Keratinocyte (primary cell): Measurements from ENCODE around the gene SPPL2B. TPM values are rescaled to one million over a fixed set of nuclear protein-coding genes. Genes with fewer than 3 reads are reported as not detected.

Experiments
- DNase-seq: peaks from one replicate; pipeline ENCODE4 v3.0.0-alpha.2; 2011; ENCODE audit warnings: low read depth, missing footprints, low spot score
- FAIRE-seq: peaks from 2 replicates; lab custom pipeline; 2011; peaks lifted over from hg19 to GRCh38; lab: Jason Lieb, UNC
- H2AFZ ChIP-seq: 2 replicates; pipeline ENCODE4 v1.6.0; 2012; ENCODE audit warnings: low read length, control low read depth, inconsistent platforms; ENCODE audit not compliant: control insufficient read depth
- H3K27ac ChIP-seq: 2 replicates; pipeline ENCODE4 v1.5.1; 2011; ENCODE audit warnings: low read length; ENCODE audit not compliant: control insufficient read depth, insufficient read depth
- H3K27me3 ChIP-seq: 3 replicates; pipeline ENCODE4 v1.6.0; 2011; ENCODE audit warnings: low read length; ENCODE audit not compliant: control insufficient read depth, insufficient read depth; ENCODE audit errors: extremely low read depth
- H3K36me3 ChIP-seq, 2 experiments: 2 replicates in 1 of 2; 3 replicates in 1 of 2; pipeline ENCODE4 v1.5.1; 2011; ENCODE audit warnings: low read length in 2 of 2, mild to moderate bottlenecking in 1 of 2; ENCODE audit not compliant: control insufficient read depth in 2 of 2, insufficient read depth in 2 of 2; ENCODE audit errors: extremely low read depth in 1 of 2
- H3K4me1 ChIP-seq: 3 replicates; pipeline ENCODE4 v1.5.1; 2011; ENCODE audit warnings: low read length; ENCODE audit not compliant: control insufficient read depth, insufficient read depth; ENCODE audit errors: extremely low read depth
- H3K4me2 ChIP-seq: 3 replicates; pipeline ENCODE4 v1.6.0; 2011; ENCODE audit warnings: low read depth, low read length; ENCODE audit not compliant: control insufficient read depth, insufficient read depth; ENCODE audit errors: extremely low read depth
- H3K4me3 ChIP-seq, 3 experiments: fragments of 200-600 bp in 1 of 3; sonication (generic) in 1 of 3; 2 replicates in 2 of 3; 3 replicates in 1 of 3; pipeline ENCODE4 v1.5.1; 2011 to 2016; ENCODE audit warnings: low read length in 3 of 3, mild to moderate bottlenecking in 3 of 3, control low read depth in 2 of 3, inconsistent platforms in 1 of 3, low read depth in 1 of 3, mixed read lengths in 1 of 3, mixed run types in 1 of 3, moderate library complexity in 1 of 3; ENCODE audit not compliant: control insufficient read depth in 2 of 3, insufficient read depth in 2 of 3; ENCODE audit errors: extremely low read depth in 1 of 3
- H3K79me2 ChIP-seq: 2 replicates; pipeline ENCODE4 v1.6.0; 2012; ENCODE audit warnings: low read length; ENCODE audit not compliant: control insufficient read depth, insufficient read depth
- H3K9ac ChIP-seq: 3 replicates; pipeline ENCODE4 v1.6.0; 2011; ENCODE audit warnings: low read length; ENCODE audit not compliant: control insufficient read depth, insufficient read depth; ENCODE audit errors: extremely low read depth
- H3K9me1 ChIP-seq: 3 replicates; pipeline ENCODE4 v1.6.0; 2011; ENCODE audit warnings: low read length; ENCODE audit not compliant: control insufficient read depth, insufficient read depth; ENCODE audit errors: extremely low read depth
- H3K9me3 ChIP-seq: 2 replicates; pipeline ENCODE4 v1.5.1; 2012; ENCODE audit warnings: low read depth, low read length; ENCODE audit not compliant: control insufficient read depth
- H4K20me1 ChIP-seq: 3 replicates; pipeline ENCODE4 v1.6.0; 2011; ENCODE audit warnings: low read length; ENCODE audit not compliant: control insufficient read depth, insufficient read depth; ENCODE audit errors: extremely low read depth
- EZH2 ChIP-seq: IDR thresholded peaks from one replicate; pipeline ENCODE4 v1.6.1; 2012; ENCODE audit warnings: inconsistent platforms, mild to moderate bottlenecking, low read length, moderate library complexity
- dilution Hi-C: fragments of 300-500 bp; cut with MboI; formaldehyde crosslinking; loops from one replicate; pipeline ENCODE4 v1.7.0; 2020; ENCODE audit warnings: low sequenced_read_pairs; ENCODE audit not compliant: extremely low pct_ligation_motif_present
- polyA plus RNA-seq, 5 experiments: library from polyadenylated mRNA; depleted of rRNA in 3 of 5; stranded (reverse) in 3 of 5; stranded (forward) in 1 of 5; unstranded in 1 of 5; fragments of >200 nt; gene quantifications; 1 replicate in 1 of 5; 2 replicates in 3 of 5; 3 replicates in 1 of 5; pipeline versions ENCODE4 v1.2.1 to v1.2.3, GENCODE V29; 2011 to 2012; ENCODE audit warnings: missing spikeins in 2 of 5, low read depth in 1 of 5, low replicate concordance in 1 of 5
- TF ChIP-seq, protein P1 (sequence below), 3 experiments: IDR thresholded peaks in 1 of 3; conservative IDR thresholded peaks in 1 of 3; optimal IDR thresholded peaks in 1 of 3; 2 replicates in 2 of 3; 3 replicates in 1 of 3; pipeline versions ENCODE3 to v1.5.1; 2011; ENCODE audit warnings: low read length in 3 of 3, mild to moderate bottlenecking in 3 of 3, moderate library complexity in 2 of 3, control low read depth in 1 of 3, inconsistent platforms in 1 of 3; ENCODE audit not compliant: insufficient read depth in 2 of 3; ENCODE audit errors: extremely low read depth in 1 of 3

Gene SPPL2B
- polyA plus RNA-seq, 1 donor (not counting 4 experiments of a cell fraction or from before 2014, with no cell fraction given) = 9.3 TPM

- no peak overlapping the region for H3K4me3 ChIP-seq
- DNase-seq (no peak), FAIRE-seq (no peak)
- H3K9me1 ChIP-seq = no peaks in the 10 kb centered on the region
- peaks cover 0 to 6% of the 10 kb centered on the region in 2 experiments for H3K36me3 ChIP-seq
- dilution Hi-C loops = no loop called here
- peaks cover 3% of the 10 kb centered on the region for H4K20me1 ChIP-seq
- H3K27me3 ChIP-seq = peaks cover 24% of the 10 kb centered on the region
- H2AFZ ChIP-seq = no peak overlapping the region
- H3K9ac ChIP-seq = no peak overlapping the region
- TF ChIP-seq, protein P1, sequence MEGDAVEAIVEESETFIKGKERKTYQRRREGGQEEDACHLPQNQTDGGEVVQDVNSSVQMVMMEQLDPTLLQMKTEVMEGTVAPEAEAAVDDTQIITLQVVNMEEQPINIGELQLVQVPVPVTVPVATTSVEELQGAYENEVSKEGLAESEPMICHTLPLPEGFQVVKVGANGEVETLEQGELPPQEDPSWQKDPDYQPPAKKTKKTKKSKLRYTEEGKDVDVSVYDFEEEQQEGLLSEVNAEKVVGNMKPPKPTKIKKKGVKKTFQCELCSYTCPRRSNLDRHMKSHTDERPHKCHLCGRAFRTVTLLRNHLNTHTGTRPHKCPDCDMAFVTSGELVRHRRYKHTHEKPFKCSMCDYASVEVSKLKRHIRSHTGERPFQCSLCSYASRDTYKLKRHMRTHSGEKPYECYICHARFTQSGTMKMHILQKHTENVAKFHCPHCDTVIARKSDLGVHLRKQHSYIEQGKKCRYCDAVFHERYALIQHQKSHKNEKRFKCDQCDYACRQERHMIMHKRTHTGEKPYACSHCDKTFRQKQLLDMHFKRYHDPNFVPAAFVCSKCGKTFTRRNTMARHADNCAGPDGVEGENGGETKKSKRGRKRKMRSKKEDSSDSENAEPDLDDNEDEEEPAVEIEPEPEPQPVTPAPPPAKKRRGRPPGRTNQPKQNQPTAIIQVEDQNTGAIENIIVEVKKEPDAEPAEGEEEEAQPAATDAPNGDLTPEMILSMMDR (optimal IDR thresholded peaks at IDR 0.05 in 1 of 3, IDR thresholded peaks at IDR 0.05 in 1 of 3, conservative IDR thresholded peaks at IDR 0.05 in 1 of 3; ENCODE audit: extremely low read depth in 1 of 3, insufficient read depth in 2 of 3, low read length in 3 of 3) = no peak
- TF ChIP-seq EZH2 = no peak
- H3K27ac ChIP-seq = no peak overlapping the region
- H3K4me1 ChIP-seq = no peaks in the 10 kb centered on the region
- H3K4me2 ChIP-seq = no peak overlapping the region
- H3K9me3 ChIP-seq = no peaks in the 10 kb centered on the region
- no peaks in the 10 kb centered on the region for H3K79me2 ChIP-seq
Measured at GRCh38 chr19:2355168-2356035, 26.9 kb downstream of the SPPL2B start.

DNA sequence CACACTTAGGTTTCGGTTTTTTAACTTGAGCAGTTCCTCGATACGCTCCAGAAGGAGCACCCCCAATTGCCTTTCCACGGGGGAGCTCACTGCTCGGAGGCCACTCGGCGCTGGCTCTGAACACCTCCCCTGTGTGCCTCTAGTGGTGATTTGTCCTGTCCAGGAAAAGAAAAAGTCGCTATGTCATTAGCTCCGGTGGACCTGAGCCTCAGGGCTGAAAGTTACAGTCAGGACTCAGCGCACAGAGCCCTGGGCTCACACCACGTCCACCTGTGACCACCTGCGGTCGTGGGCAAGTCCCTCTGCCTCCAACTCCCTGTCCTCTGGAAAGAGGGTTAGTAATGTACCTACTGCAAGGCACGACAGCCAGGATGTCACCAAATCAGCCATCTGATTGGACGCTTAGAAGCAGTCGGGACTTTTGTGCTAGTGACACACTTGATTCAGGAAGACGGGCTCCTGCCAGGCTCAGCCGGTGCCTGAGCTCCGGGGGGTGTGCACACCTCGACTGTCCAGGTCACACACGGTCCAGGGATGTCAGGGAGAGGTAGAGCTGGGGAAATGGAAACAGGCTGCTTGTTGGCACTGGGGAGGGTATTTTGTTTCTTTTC, 27.7 kb downstream of the SPPL2B start:
- TF ChIP-seq EZH2 = no peak
- TF ChIP-seq, protein P1 (optimal IDR thresholded peaks at IDR 0.05 in 1 of 3, IDR thresholded peaks at IDR 0.05 in 1 of 3, conservative IDR thresholded peaks at IDR 0.05 in 1 of 3; ENCODE audit: extremely low read depth in 1 of 3, insufficient read depth in 2 of 3, low read length in 3 of 3) = no peak
- FAIRE-seq (no peak), DNase-seq (no peak)
- Histone ChIP-seq H3K9me1 (no peaks in the 10 kb centered on the region), H3K4me3 (no peak overlapping the region), H3K36me3 (peaks cover 0 to 6% of the 10 kb centered on the region in 2 experiments), H3K79me2 (no peaks in the 10 kb centered on the region), H3K9ac (no peak overlapping the region), H3K27ac (no peak overlapping the region), H3K9me3 (no peaks in the 10 kb centered on the region), H2AFZ (no peak overlapping the region), H4K20me1 (peaks cover 3% of the 10 kb centered on the region), H3K4me2 (no peak overlapping the region), H3K4me1 (no peaks in the 10 kb centered on the region), H3K27me3 (peaks cover 28% of the 10 kb centered on the region)
- dilution Hi-C loops = no loop called here
